Calu3 (cell line): ENCODE measurements around the gene DCLK1. TPM values are rescaled to one million over a fixed set of nuclear protein-coding genes. Genes with fewer than 3 reads are reported as not detected.

Experiments used
- BruUV-seq: library from RNA; stranded (reverse); fragments of 400-500 nt; replicated peaks from 2 replicates; lab custom pipeline; 2021; lab: Mats Ljungman, UMichigan
- CTCF ChIA-PET: fragments of 300-600 bp; sonication (Branson Sonifier 250); formaldehyde crosslinking; loops from one replicate; lab custom pipeline; 2022; ENCODE audit warnings: antibody characterized with exemption; lab: Charles Lee
- DNase-seq: peaks from one replicate; pipeline ENCODE4 v3.0.0; 2022
- H3K27ac Mint-ChIP-seq: one replicate; pipeline ENCODE4 v1.8.0; 2022; ENCODE audit warnings: mixed read lengths; ENCODE audit not compliant: unreplicated experiment
- H3K27me3 Mint-ChIP-seq: one replicate; pipeline ENCODE4 v1.8.0; 2022; ENCODE audit warnings: mixed read lengths; ENCODE audit not compliant: unreplicated experiment
- H3K36me3 Mint-ChIP-seq: one replicate; pipeline ENCODE4 v1.8.0; 2022; ENCODE audit warnings: mild to moderate bottlenecking, moderate library complexity, mixed read lengths; ENCODE audit not compliant: insufficient read depth, unreplicated experiment
- H3K4me1 Mint-ChIP-seq: one replicate; pipeline ENCODE4 v1.8.0; 2022; ENCODE audit warnings: mild to moderate bottlenecking, low read depth, mixed read lengths; ENCODE audit not compliant: unreplicated experiment
- H3K4me3 Mint-ChIP-seq: one replicate; pipeline ENCODE4 v1.8.0; 2022; ENCODE audit warnings: mild to moderate bottlenecking, low read depth, moderate library complexity, mixed read lengths; ENCODE audit not compliant: unreplicated experiment
- H3K9me3 Mint-ChIP-seq: one replicate; pipeline ENCODE4 v1.8.0; 2022; ENCODE audit warnings: low read depth, mixed read lengths; ENCODE audit not compliant: unreplicated experiment
- CTCF ChIP-seq: fragments of 200-600 bp; IDR thresholded peaks from one replicate; pipeline ENCODE4 v1.8.0; 2022; ENCODE audit warnings: antibody characterized with exemption; ENCODE audit not compliant: unreplicated experiment
- intact Hi-C: fragments of 100-400 bp; cut with micrococcal nuclease; formaldehyde crosslinking; loops from one replicate; pipeline ENCODE4 v1.10.0; 2022; ENCODE audit not compliant: unreplicated experiment
- total RNA-seq: library from RNA; stranded (reverse); gene quantifications from 2 replicates; pipeline ENCODE4 v1.2.3, GENCODE V29; 2022

Gene DCLK1
- total RNA-seq, 1 experiment from 2014 or later = not detected

- CTCF ChIA-PET = interaction anchor here (1.1 kb wide), 1 partner anchor 110 kb away, joined by 3 read pairs; no protein-coding TSS in a partner anchor
- BruUV-seq = no TSS peak
These were observed 77.1 kb downstream of the DCLK1 start for GRCh38 chr13:36054041-36054440.

GRCh38 chr13:36051082-36051481, 80.1 kb downstream of the DCLK1 start:
- Mint-ChIP-seq H3K9me3 (peaks cover 2% of the 10 kb centered on the region), H3K36me3 (no peaks in the 10 kb centered on the region), H3K4me1 (no peaks in the 10 kb centered on the region), H3K27ac (no peak overlapping the region), H3K27me3 (peaks cover 66% of the 10 kb centered on the region), H3K4me3 (no peak overlapping the region)
- intact Hi-C loops = no loop called here
- no peak for TF ChIP-seq CTCF
- CTCF ChIA-PET = no interaction called here
- DNase-seq = no peak
- BruUV-seq = no TSS peak

More at GRCh38 chr13:36054041-36054440, 77.1 kb downstream of the DCLK1 start:
- no peak for DNase-seq
- Mint-ChIP-seq H3K9me3 (peaks cover 2% of the 10 kb centered on the region), H3K36me3 (no peaks in the 10 kb centered on the region), H3K27me3 (peaks cover 69% of the 10 kb centered on the region), H3K4me3 (no peak overlapping the region), H3K27ac (no peak overlapping the region), H3K4me1 (no peaks in the 10 kb centered on the region)
- TF ChIP-seq CTCF = no peak
- intact Hi-C loops = no loop called here

GRCh38 chr13:36046672-36047071, 84.5 kb downstream of the DCLK1 start:
- Mint-ChIP-seq H3K36me3 (no peaks in the 10 kb centered on the region), H3K27me3 (peaks cover 27% of the 10 kb centered on the region), H3K4me1 (no peaks in the 10 kb centered on the region), H3K27ac (no peak overlapping the region), H3K4me3 (no peak overlapping the region), H3K9me3 (no peaks in the 10 kb centered on the region)
- CTCF ChIA-PET = no interaction called here
- DNase-seq = no peak
- no TSS peak for BruUV-seq
- intact Hi-C loops = no loop called here
- TF ChIP-seq CTCF = no peak

- H3K27me3 Mint-ChIP-seq = peaks cover 13% of the 10 kb centered on the region
- no TSS peak for BruUV-seq
- H3K36me3 Mint-ChIP-seq = no peaks in the 10 kb centered on the region
- no peak for DNase-seq
- CTCF ChIA-PET = no interaction called here
- intact Hi-C loops = no loop called here
- no peak for TF ChIP-seq CTCF
- no peaks in the 10 kb centered on the region for H3K9me3 Mint-ChIP-seq
- no peaks in the 10 kb centered on the region for H3K4me1 Mint-ChIP-seq
- no peak overlapping the region for H3K27ac Mint-ChIP-seq
- H3K4me3 Mint-ChIP-seq = no peak overlapping the region
These were observed 92.2 kb downstream of the DCLK1 start for GRCh38 chr13:36038785-36039555.
